ENCODE results near the gene RAMP3.
"Not testable (repeated sequence)": the region's sequence is repeated elsewhere in the genome, so short reads cannot be mapped to it uniquely, and the experiment has no call there.

RAMP3 gene

DNA sequence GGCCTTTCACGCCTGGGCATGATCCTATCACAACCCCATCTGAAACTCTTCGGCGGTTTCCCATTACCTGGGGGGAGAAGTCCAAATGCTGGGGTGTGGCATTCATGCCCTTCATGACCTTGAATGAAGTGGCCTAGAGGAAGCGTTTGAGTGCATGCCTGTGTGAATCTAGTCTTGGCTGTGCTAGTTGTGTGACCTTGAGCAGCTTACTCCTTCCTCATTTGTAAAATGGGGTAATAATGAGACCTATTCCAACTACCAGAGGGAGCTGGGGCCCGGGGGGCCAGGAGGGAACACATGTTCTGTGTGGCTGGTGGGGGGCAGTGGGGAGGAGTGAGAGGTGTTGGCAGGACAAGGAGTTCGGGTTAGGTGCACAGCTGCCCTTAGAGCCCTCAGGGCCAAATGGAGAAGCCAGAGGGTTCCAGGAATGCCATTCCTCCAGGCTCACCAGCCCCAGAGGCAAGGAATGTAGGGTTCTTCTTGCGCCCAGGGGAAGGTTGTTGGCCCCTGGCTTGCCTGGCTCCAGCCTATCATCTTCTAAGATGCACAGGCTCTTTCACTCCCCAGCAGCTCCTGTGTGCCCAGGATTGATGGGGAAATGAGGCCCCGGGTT lies 24.8 kb upstream of the RAMP3 start:
- no peak for DNase-seq

GRCh38 chr7:45133352-45133751 lies 24.2 kb upstream of the RAMP3 start:
- DNase-seq: no peak

DNA sequence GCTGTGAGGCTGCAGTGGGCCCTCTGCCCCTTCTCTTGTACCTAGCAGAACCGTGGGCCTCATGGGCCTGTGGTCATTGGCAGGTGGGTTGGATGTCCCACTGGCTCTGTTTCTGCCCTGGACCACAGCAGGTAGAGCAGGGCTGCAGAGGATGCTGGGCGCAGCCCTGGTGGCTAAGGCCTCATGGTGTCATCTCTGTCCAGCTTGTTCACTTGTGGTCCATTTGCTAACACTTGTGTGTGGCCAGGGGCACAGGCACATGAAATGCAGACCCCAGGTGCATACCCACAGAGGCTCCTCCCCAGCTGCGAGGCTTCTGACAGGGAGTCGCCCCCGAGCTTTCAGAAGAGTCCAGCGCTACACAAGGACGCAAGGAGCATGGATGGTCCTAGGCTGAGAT lies 23.7 kb upstream of the RAMP3 start:
- DNase-seq: no peak

DNA sequence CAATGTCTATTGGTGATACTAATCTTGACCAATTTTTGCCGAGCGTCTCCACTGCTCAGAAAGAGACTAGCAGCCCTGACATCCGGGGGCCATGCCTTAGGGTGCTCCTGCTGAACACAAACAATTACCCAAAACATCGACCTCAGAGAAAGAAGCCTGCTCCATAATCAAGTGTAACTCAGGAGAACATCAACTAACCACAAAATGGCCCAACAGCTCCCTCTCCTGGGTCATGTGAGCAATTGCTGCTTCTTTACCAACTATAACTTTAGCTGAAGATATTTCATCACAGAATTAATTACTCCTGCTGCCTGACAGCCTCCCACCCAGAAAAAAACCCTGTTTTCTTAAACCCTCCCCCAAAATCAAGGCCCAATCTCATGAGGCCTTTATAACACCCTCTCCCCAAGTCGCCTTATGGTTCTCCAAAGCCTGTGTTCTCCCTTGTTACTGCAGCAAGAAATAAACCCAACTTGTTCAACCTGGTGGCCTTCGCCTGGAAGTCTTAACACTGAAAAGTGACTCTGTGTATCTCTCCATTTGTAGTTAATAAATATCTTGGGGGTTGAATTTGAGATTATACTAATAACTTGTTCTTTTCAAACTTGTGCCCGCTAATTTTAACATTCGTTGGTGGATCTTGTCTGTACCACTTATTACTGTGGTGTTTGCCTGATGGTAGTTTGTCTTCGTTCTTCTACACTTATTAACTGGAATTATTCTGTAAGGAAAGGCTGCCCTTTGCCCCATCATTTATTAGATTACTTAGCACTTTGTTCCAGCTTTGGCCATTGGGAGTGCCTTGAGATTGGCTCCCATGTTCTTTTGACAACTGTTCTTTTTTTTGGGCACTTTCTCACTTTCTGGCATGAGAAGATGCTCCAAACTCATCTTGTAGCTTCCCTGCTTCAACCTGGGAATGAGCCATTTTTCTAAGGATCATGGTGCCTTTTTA lies 21.2 kb upstream of the RAMP3 start:
- DNase-seq: peak; percentile 48 to 69

- no peak for DNase-seq
These were observed 18.9 kb upstream of the RAMP3 start for GRCh38 chr7:45138433-45139267.

DNA sequence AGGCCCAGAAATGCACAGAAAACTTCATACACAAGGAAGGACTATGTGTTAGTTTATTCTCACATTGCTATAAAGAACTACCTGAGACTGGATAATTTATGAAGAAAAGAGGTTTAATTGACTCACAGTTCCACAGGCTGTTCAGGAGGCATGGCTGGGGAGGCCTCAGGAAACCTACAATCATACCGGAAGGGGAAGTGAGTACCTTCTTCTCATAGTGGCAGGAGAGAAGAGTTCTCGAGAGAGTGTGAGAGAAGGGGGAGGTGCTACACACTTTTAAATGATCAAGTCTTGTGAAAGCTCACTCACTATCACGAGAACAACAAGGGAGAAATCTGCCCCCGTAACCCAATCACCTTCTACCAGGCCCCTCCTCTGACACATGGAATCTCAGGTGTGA lies 16.8 kb upstream of the RAMP3 start:
- no peak for DNase-seq

DNA sequence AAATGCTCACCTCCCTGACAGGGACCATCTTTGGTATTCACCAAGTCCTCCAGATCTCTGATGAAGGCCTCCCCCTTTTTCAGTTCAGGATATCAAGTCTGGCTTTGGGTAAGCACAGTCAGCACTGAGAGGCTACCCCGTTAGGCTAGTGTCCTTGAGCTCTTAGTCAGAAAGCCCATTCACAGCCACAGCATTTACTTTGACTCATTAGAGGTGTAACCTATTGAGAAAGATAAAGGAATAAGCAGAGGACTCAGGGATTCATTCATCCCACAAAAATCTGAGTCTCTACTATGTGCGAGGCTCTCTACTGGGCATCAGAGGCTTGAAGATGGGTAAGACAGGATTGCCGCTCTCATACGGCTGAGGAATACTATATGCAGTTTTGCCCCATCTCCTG lies 14.0 kb upstream of the RAMP3 start:
- DNase-seq: no peak

DNA sequence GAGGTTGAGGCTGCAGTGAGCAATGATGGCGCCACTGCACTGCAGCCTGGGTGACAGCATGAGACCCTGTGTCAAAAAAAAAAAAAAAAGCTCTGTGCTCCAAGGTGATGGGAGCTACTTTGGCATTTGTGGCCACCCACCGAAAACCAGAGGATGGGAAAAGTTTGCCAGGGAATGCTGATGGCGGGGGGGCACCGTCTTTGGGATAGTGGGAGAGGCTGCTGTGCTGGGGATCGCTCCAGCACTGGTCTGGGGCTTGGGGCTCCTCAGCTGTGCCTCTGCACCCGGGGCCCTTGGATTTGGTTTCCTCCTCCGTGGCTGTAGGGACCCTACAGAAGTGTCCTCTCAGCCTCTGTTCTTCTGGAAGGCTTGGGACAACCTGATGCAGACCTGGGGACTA lies 11.7 kb upstream of the RAMP3 start:
- no peak for DNase-seq

GRCh38 chr7:45146531-45147379 lies 10.8 kb upstream of the RAMP3 start:
- no peak for DNase-seq

DNA sequence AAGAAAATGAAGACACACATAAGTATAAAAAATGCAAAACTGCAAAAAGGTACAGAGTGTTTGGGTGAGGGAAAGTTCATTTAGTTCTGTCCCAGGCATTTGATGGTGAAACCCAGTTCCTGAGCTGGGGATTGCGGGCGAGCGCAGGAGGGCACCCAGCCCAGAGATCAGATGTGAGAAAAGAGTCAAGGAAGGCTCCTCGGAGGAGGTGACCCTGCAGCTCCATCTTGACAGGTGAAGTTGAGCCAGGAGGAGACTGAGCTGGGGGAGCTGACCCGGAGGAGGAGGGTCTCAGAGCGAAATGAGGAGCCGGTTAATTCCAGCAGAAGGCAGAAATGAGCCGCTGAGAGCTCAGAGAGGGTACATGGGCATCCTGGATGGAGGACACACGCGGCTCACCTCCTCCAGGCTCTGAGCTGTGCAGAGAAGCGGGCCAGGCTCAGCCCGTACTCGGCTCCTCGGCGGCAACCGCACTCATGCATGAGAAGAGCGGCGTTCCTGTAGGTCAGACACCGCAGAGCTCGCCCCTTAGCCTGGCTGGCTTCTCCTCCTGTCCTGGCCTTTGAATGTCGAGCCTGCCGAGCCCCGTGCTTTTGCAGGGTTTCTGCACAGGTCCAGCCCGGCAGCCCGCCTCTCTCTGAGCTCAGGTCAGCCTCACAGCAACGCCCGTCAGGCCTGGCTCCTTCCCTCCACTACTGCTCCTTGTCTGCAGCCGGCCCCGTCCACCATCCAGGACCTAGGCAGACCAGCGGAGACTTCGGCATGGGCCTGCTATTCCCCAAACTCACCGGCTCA lies 9.5 kb upstream of the RAMP3 start:
- no peak for DNase-seq

DNA sequence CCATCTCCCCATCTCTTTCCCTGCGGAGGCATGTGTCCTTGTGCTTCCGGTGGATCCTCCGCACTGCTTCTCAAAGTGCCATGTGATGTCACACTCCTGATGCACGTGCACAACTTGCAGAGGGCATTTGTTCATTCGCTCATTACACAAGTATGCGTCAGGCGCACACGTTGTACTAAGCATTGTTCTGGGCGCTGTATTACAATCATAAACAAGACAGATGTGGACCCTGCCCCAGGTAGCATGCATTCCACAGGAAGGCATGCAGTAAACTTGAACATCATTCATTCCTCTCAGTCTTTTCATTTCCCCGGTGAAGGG lies 9.0 kb upstream of the RAMP3 start:
- DNase-seq: no peak

GRCh38 chr7:45149606-45150005 lies 8.0 kb upstream of the RAMP3 start:
- no peak for DNase-seq

- DNase-seq: no peak
These were observed 7.4 kb upstream of the RAMP3 start for GRCh38 chr7:45150199-45150598.

GRCh38 chr7:45151131-45151684 lies 6.4 kb upstream of the RAMP3 start:
- DNase-seq: no peak

DNA sequence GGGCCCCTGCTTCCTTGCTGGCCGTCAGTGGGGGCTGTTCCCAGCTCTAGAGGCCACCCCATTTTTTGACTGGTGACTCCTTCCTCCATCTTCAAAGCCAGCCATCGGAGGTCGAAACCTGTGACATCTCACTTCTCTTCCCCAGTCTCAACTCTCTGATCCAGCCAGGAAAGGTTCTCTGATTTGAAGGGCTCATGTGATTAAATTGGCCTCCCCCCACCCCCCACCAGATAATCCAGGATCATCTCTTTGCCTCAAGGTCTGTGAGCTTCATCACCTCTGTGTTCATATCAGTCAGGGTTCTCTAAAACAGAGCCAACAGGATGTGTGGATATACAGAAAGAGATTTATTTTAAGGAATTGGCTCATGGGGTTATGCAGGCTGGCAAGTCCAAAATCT lies 5.6 kb upstream of the RAMP3 start:
- no peak for DNase-seq

- no peak for DNase-seq
These were observed 4.4 kb upstream of the RAMP3 start for GRCh38 chr7:45153233-45153632.

GRCh38 chr7:45153861-45154260 lies 3.7 kb upstream of the RAMP3 start:
- not testable (repeated sequence) for DNase-seq

GRCh38 chr7:45155357-45155900 lies 2.2 kb upstream of the RAMP3 start:
- no peak for DNase-seq

DNA sequence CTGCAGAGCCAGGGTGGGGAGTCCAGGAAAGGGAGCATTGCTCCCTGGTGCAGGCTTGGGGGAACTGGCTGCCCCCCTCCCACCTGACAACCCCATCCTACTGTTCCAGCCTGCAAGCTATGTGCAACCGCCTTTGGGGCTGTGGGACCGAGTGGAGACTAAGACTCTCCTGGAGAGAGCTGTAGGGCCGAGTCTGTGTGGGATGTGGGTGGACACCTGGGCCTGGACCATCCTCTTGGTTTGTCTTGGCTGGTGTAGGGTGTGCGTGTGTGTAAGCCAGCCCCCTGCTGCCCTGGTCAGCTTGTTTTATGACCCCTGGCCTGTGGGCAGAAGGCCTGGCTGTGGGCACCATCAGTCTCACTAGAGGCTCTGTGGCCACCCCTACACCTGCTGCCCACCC lies 1.6 kb upstream of the RAMP3 start:
- no peak for DNase-seq

DNA sequence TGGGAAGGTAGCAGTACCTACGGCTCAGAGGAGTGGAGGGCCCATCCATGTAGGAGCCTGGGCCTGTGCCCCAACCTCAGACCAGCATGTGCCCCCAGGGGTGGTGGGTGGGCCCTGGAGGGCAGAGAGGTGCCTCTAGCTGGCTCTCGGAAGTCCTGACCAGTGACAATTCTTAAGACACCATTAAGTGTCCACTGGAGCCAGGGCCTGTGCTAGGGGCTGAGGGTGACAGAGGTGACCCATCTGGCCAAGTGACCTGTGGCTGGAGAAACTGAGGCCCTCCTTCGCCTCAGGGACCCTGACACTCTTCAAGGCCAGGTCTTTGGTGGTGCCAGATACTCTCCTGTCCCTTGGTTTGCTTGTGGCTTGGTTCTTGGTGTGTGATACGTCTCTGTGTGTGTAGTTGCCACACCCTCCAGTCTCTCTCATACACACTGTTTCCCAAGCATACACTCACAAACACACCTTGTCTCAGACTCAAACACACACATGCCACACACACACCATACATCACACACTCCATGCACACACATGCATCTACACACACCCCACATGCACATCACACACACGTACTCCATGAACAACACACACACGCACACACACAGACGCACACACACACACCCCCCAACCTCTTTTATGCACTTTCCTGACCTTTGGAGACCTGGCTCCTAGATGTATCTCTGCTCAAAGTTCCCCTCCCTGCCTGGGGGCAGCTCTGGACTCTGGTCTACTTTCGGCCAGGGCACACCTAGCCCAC lies 897 bp upstream of the RAMP3 start:
- DNase-seq: no peak

DNA sequence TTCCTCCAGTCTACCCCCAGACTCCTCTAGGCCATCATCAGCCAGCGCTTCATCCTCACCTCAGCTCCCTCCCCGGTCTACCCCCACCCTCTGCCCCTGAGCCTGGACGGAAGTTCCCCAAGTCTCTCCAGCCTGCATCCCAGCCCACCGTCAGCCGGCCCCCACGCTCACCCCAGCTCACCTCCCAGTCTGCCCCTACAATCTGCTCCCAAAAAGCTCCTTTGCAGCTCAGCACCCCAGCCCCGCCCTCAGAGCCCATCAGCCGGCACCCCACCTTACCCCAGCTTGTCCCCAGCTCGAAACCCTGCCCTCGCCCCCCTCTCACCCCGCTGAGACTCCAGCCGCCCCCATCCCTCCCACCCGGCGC lies 322 bp upstream of the RAMP3 start:
- DNase-seq: no peak

All from NCI-H1930 (cell line).